GM19397 (cell line): ENCODE data around the gene HSD11B1.
"Not testable (repeated sequence)": the region's sequence is repeated elsewhere in the genome, so short reads cannot be mapped to it uniquely, and the experiment has no call there.

ENCODE experiments used
- ATAC-seq: cut with Tn5 transposase; IDR thresholded peaks from one replicate; pipeline ENCODE4 v1.9.1; 2021; ENCODE audit warnings: mild to moderate bottlenecking, moderate library complexity; ENCODE audit not compliant: unreplicated experiment

Gene HSD11B1

GRCh38 chr1:209689477-209689876 lies 15.2 kb upstream of the HSD11B1 start:
- ATAC-seq = no peak

GRCh38 chr1:209691237-209691636 lies 13.4 kb upstream of the HSD11B1 start:
- no peak for ATAC-seq

- ATAC-seq = no peak
Observed at GRCh38 chr1:209692296-209692695, 12.3 kb upstream of the HSD11B1 start.

GRCh38 chr1:209692745-209693504 lies 11.7 kb upstream of the HSD11B1 start:
- ATAC-seq = no peak

- no peak for ATAC-seq
Observed at GRCh38 chr1:209696673-209697072, 8.0 kb upstream of the HSD11B1 start.

GRCh38 chr1:209697126-209697525 lies 7.5 kb upstream of the HSD11B1 start:
- no peak for ATAC-seq

GRCh38 chr1:209700686-209701085 lies 4.0 kb upstream of the HSD11B1 start:
- ATAC-seq = not testable (repeated sequence)

- no peak for ATAC-seq
Observed at GRCh38 chr1:209702832-209703231, 1.8 kb upstream of the HSD11B1 start.

GRCh38 chr1:209703834-209704504 lies 677 bp upstream of the HSD11B1 start:
- no peak for ATAC-seq

- no peak for ATAC-seq
Observed at GRCh38 chr1:209705033-209705598, 470 bp downstream of the HSD11B1 start.

- ATAC-seq = no peak
Observed at GRCh38 chr1:209706622-209707021, 2.0 kb downstream of the HSD11B1 start.

GRCh38 chr1:209707308-209707707 lies 2.7 kb downstream of the HSD11B1 start:
- no peak for ATAC-seq

GRCh38 chr1:209708297-209708696 lies 3.7 kb downstream of the HSD11B1 start:
- no peak for ATAC-seq

GRCh38 chr1:209710093-209710492 lies 5.4 kb downstream of the HSD11B1 start:
- no peak for ATAC-seq

GRCh38 chr1:209710847-209711246 lies 6.2 kb downstream of the HSD11B1 start:
- no peak for ATAC-seq

GRCh38 chr1:209714338-209714737 lies 9.7 kb downstream of the HSD11B1 start:
- ATAC-seq = no peak

GRCh38 chr1:209715314-209715713 lies 10.7 kb downstream of the HSD11B1 start:
- no peak for ATAC-seq

- ATAC-seq = no peak
Observed at GRCh38 chr1:209717818-209718217, 13.2 kb downstream of the HSD11B1 start.

- no peak for ATAC-seq
Observed at GRCh38 chr1:209720326-209720725, 15.7 kb downstream of the HSD11B1 start.

- no peak for ATAC-seq
Observed at GRCh38 chr1:209720826-209721225, 16.2 kb downstream of the HSD11B1 start.

- ATAC-seq = no peak
Observed at GRCh38 chr1:209721323-209721722, 16.7 kb downstream of the HSD11B1 start.

- ATAC-seq = no peak
Observed at GRCh38 chr1:209723265-209723664, 18.6 kb downstream of the HSD11B1 start.
